NCI-H1694 treated with DMSO at 0.1 percent for 48 hours (cell line): ENCODE data around the gene RPS24.
"Not testable (repeated sequence)": the region's sequence is repeated elsewhere in the genome, so short reads cannot be mapped to it uniquely, and the experiment has no call there.

Source experiments
- DNase-seq: peaks from one replicate; lab custom pipeline; 2025; lab: John Stamatoyannopoulos, UW

RPS24 gene

GRCh38 chr10:78033637-78034470 lies at the start of gene RPS24:
RPS24 (plus strand) TSS chr10:78033863; CDS start chr10:78033902, 39 bp downstream.
- DNase-seq, result peak; percentile 95

GRCh38 chr10:77984986-77985385 lies 48.7 kb upstream of the RPS24 start:
- no peak for DNase-seq

DNA sequence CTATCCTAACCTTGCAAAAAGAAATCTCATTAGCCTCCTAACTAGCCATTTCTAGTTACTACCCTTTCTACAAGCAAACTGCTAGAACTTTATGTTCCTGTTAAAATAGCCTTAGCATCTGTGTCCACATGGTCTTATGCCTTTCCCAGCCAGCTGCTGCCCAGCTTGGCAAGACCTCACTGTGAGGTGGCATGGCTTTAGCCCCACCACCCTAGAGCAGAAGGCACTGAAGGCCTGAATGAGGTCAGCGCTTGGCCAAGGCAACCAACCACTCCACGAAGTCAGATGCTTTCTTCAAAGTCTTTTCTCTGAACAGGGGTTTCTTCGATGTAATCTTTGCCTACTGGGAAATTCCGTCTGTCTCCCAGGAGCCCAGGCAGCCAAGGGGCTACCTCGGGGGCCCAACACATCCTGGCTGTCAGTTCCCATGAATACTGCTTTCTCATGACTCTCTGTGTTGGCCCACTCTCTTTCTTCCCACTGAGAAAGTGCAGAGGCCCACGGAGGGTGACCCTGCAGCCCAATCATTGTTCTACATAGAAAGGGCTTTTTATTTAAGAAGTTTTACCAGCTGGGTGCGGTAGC lies 45.9 kb upstream of the RPS24 start:
- no peak for DNase-seq

DNA sequence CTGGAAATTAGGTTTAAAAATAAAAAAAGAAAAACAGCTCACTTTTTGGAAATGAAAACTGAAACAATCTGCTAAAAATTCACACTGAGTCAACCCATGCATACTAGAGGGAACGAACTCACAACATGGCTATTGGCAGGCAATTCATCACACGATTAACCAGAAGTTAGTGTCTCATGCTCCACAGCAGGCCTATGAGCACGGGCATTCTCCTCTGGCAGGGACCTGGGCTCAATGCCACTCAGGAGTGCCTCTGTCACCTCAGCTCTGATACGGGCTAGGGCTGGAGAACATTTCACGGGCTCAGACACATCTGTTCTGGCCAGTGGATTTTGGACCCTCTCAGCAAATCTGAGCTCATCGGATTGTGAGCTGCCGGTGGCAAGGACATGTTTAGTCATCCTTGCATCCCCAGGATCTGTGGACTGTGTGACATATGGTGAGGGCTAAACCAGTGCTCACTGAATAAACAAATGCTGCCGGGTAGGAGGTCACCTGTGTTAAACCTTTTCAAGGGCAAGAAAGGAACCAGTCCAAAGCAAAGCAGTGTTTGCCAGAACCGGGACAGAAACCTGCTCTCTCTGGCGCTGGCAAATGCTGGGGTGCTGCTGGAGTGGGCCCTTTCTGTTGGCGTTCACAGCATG lies 44.5 kb upstream of the RPS24 start:
- peak; percentile 74 for DNase-seq

DNA sequence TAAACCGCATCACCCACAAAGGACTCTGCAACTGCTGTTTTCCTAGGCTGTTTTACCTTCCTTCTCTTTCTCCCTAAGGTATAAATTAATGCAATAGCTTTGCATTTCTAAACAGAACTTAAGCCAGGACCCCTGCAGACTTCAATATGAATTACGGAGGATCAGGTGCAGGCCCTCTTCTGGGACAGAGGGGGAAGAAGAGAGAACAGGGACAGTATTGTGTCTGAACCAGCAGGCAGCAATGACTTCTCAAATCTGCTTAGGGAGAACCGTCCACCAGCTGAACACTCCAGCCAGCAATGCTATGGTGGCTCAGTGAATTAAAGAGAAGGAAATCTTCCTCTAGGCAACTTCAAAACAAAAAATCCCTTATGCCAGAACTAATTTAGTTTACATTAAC lies 40.0 kb upstream of the RPS24 start:
- no peak for DNase-seq

DNA sequence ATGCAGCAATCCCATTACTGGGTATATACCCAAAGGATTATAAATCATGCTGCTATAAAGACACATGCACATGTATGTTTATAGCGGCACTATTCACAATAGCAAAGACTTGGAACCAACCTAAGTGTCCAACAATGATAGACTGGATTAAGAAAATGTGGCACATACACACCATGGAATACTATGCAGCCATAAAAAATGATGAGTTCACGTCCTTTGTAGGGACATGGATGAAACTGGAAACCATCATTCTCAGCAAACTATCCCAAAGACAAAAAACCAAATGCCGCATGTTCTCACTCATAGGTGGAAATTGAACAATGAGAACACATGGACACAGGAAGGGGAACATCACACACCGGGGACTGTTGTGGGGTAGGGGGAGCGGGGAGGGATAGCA lies 34.9 kb upstream of the RPS24 start:
- DNase-seq, result not testable (repeated sequence)

DNA sequence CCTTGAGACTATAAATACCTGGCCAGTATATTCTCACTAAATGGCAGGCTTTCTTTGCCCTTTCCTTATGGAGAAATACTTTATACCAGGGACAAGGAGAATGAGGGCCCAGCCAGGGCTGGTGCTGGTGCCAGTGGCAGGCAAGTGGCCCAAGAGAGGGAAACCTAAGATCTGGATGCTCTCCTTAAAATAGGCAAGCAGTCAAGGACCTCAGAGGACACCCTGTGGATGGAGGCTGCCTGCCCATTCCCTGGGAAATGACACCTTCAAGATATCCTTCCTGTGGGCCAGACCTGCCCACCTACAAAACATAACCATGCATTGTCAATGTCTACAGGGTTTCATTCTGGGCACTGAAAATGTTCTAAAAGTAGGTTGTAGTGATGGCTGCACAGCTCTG lies 33.5 kb upstream of the RPS24 start:
- no peak for DNase-seq

DNA sequence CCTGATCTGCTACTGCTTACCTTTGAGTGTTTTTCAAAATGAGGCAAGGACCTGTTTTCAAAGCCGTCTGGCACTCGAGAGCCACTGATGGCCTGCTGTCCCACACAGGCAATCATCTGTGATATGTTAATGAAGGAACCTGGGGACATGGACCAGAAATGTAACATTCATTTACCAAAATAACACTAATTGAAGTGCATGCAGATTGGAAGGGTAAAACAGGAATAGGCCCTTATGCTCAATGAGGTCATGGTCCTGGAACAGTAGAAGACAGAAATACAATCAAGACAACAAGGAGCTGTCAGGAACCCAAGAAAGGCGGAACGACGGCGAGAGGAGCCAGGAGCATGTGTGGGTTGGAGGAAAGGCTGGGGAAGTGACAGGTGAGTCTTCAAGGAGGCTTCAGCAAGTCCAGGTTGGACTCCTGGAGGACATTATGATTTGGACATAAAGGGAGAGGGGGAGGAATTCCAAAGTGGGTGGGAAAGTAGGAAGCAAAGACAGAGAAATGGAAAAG lies 32.6 kb upstream of the RPS24 start:
- DNase-seq, result no peak

DNA sequence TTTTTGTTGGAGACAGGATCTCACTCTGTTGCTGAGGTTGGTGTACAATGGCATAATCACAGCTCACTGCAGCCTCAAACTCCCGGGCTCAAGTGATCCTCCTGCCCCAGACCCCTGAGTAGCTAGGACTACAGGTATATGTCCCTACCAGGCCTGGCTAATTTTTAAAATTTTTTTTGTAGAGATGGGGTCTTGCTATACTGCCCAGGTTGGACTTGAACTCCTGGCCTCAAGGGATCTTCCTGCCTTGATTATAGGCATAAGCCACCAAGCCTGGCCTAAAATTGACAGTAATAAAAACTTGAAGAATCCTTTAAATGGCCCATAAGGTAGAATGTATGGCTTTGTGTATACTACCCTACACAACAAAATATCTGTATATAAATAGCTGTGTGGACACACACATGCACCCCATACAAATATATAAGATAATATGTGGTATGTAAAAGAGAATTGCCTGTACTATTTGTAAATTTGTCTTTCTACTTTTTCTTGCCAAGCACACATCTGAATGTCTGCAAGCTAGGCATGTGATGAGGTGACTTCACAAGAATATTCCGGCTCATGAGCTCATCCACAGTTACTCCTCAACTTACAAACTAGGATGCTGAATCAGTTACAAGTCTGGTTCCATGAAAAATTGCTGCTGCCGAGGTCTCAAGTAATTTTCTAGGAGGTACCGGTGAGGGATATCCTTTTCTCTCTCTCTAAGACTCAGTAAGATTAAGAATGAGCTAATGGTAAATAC lies 30.9 kb upstream of the RPS24 start:
- no peak for DNase-seq

GRCh38 chr10:78004215-78005026 lies 29.2 kb upstream of the RPS24 start:
- DNase-seq, result no peak

DNA sequence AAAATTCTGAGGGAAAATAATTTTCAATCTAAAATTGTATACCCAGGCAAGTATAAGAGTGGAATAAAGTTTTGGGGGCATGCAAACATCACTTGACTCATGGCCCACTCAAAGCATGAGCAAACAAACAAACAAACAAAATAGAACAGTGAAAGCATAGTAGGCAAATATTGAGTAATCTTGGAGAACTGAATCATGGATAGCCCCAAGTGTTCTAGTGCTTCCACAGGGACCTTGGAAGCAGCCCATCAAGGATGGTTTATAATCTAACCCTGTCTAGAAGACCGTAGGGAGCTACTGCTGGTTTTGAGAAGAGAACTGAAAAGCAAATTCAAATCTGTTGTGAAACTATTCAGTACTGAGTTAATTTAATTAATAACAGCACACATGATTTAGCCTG lies 26.5 kb upstream of the RPS24 start:
- no peak for DNase-seq

DNA sequence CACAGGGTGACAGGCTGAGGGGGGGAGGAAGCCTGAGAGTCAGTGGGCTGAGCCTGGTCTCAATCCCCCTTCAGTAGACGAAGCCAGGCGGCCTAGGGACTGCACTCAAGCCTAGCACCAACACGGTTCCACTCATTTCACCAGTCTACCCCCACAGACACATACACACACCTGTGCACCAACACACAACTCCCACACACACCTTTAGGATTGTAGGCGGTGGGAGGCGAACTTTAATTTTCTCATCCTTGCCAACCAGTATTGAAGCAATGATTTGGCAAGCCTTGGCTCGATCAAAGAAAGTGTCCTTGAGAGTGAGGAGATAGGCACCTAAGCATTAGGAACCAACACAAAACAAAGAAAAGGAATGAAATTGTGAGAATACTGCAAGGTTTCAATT lies 24.0 kb upstream of the RPS24 start:
- DNase-seq, result no peak

GRCh38 chr10:78010278-78010677 lies 23.4 kb upstream of the RPS24 start:
- no peak for DNase-seq

- no peak for DNase-seq
Observed at GRCh38 chr10:78011065-78011464, 22.6 kb upstream of the RPS24 start.

DNA sequence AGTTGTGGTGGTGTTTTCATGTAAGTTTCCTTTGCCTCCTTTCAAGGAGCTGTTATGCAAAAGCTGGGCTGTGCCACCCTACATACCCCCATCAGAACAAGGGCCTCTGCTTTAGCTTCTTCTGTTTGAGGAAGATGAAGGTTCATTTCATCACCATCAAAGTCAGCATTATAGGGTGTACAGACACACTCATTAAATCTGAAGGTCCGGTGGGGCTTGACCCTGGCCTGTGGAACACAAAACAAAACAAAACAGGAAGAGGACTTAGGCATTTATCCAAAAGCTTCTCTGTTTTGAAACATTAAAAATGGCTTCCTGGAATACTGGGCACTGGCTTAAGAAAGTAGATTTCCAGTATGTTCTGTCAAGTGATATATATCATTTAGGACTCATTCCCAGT lies 20.1 kb upstream of the RPS24 start:
- no peak for DNase-seq

DNA sequence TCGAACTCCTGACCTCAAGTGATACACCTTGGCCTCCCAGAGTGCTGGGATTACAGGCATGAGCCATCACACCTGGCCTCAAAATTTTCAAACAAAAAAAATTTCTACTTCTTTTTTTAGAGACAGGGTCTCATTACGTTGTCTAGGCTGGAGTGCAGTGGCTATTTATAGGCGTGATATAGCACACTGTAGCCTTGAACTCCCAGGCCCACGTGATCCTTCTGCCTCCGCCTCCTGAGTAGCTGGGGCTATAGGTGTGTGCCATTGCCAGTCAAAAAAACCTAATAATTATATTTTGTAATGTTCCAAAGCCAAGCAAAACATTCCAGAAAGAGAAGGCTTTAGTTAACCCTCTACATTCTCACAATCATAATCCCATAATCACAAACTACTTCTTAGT lies 18.1 kb upstream of the RPS24 start:
- no peak for DNase-seq

GRCh38 chr10:78017856-78018255 lies 15.8 kb upstream of the RPS24 start:
- DNase-seq, result no peak

DNA sequence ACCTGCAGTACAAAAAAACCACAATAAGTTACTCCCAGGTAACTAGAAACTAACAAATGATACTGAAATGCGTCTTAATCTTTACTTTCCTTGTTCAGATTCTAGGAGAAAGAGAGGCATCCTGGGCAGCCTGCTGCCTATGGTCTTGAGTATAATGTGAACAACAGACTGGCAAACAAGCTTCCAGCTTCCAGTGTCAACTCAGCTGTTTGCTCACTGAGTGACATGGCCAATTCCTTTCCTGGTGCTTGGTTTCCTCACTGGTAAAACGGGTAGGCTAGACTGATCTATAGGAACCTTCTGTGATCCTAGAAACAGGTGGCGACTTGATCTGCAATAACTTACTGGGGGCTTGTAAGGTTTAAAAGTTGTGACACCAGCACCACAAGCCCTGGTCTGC lies 14.4 kb upstream of the RPS24 start:
- no peak for DNase-seq

- no peak for DNase-seq
Observed at GRCh38 chr10:78021201-78021600, 12.5 kb upstream of the RPS24 start.

DNA sequence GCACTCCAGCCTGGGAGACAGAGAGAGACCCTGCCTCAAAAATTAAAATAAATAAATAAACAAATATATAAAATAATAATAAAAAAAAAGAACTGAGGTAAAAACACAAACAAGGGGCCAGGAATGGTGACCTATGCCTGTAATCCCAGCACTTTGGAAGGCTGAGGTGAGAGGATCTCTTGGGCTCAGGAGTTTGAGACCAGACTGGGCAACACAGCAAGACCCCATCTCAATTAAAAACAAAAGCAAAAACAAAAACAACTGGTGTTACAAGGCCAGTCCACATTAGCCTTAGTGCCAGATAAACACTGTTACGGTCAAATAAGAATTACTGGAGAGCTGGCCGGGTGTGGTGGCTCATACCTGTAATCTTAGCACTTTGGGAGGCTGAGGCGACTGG lies 9.9 kb upstream of the RPS24 start:
- no peak for DNase-seq

DNA sequence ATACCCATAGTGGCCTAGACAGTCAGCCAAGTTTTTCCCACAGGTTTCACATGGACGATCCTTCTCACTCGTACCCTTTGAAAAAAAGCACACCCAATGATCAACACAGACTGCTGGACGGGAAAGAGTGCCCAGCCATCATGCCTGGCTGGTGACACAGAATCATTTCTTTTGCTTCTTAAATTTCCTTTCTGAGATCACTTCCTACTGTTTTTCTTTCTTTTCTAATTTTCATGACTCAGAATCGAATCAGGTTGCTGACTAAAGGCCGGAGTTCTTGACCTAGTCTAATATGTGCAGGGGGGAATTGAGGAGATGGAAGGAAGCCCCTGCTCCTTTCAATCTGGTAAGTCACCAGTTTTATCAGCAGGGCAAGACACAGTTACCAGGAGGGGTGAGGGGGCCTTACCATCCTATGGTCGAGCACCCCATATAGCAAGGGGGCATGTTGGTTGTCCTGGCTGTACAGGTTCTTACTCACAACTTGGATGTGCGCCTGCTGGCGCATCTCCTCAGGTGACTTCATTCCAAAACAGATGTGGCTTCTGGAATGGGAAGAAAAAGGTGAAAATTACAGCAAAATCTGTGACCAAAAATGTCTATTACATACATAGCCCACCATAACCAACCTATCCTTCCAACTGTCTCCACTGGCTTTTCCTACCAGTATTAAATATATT lies 7.8 kb upstream of the RPS24 start:
- no peak for DNase-seq
